ENCODE results near the gene DHODH.

Gene DHODH

GRCh38 chr16:72025404-72026114 lies 17.0 kb downstream of the DHODH start:
- no peak for TF ChIP-seq CTCF (IDR thresholded peaks at IDR 0.05; ENCODE audit: insufficient read depth, low read length, poor library complexity, severe bottlenecking)
- H3K4me3 ChIP-seq (replicated peaks; ENCODE audit: low read depth, low read length) = no peak overlapping the region
- H3K27me3 ChIP-seq (replicated peaks; ENCODE audit: control insufficient read depth, insufficient read depth, low read length) = no peaks in the 10 kb centered on the region
- no peak for DNase-seq (ENCODE audit: extremely low read depth, insufficient read length)
- peaks cover 17% of the 10 kb centered on the region for H3K36me3 ChIP-seq (ENCODE audit: control insufficient read depth, insufficient read depth, low read length)

- no peak for TF ChIP-seq CTCF (IDR thresholded peaks at IDR 0.05; ENCODE audit: insufficient read depth, low read length, poor library complexity, severe bottlenecking)
Measured at GRCh38 chr16:72027669-72028378, 19.3 kb downstream of the DHODH start.

GRCh38 chr16:72029567-72030271 lies 21.2 kb downstream of the DHODH start:
- Histone ChIP-seq H3K4me3 (replicated peaks; ENCODE audit: low read depth, low read length) (no peak overlapping the region), H3K27me3 (replicated peaks; ENCODE audit: control insufficient read depth, insufficient read depth, low read length) (no peaks in the 10 kb centered on the region), H3K36me3 (ENCODE audit: control insufficient read depth, insufficient read depth, low read length) (peaks cover 6% of the 10 kb centered on the region)
- no peak for DNase-seq (ENCODE audit: extremely low read depth, insufficient read length)
- no peak for TF ChIP-seq CTCF (IDR thresholded peaks at IDR 0.05; ENCODE audit: insufficient read depth, low read length, poor library complexity, severe bottlenecking)

More at GRCh38 chr16:72027669-72028378, 19.3 kb downstream of the DHODH start:
- Histone ChIP-seq H3K27me3 (replicated peaks; ENCODE audit: control insufficient read depth, insufficient read depth, low read length) (no peaks in the 10 kb centered on the region), H3K4me3 (replicated peaks; ENCODE audit: low read depth, low read length) (no peak overlapping the region), H3K36me3 (ENCODE audit: control insufficient read depth, insufficient read depth, low read length) (peaks cover 12% of the 10 kb centered on the region)
- DNase-seq (ENCODE audit: extremely low read depth, insufficient read length) = no peak

GRCh38 chr16:72033437-72033836 lies 24.9 kb downstream of the DHODH start:
- Histone ChIP-seq H3K36me3 (ENCODE audit: control insufficient read depth, insufficient read depth, low read length) (no peaks in the 10 kb centered on the region; the same call in 1 of the 2 replicates), H3K27me3 (replicated peaks; ENCODE audit: control insufficient read depth, insufficient read depth, low read length) (no peaks in the 10 kb centered on the region), H3K4me3 (replicated peaks; ENCODE audit: low read depth, low read length) (no peak overlapping the region)
- no peak for TF ChIP-seq CTCF (IDR thresholded peaks at IDR 0.05; ENCODE audit: insufficient read depth, low read length, poor library complexity, severe bottlenecking)
- DNase-seq (ENCODE audit: extremely low read depth, insufficient read length) = no peak

- no peak overlapping the region for H3K4me3 ChIP-seq (replicated peaks; ENCODE audit: low read depth, low read length)
Measured at GRCh38 chr16:72036098-72036497, 27.6 kb downstream of the DHODH start.

More at GRCh38 chr16:72036098-72036497, 27.6 kb downstream of the DHODH start:
- no peaks in the 10 kb centered on the region for H3K36me3 ChIP-seq (ENCODE audit: control insufficient read depth, insufficient read depth, low read length)
- TF ChIP-seq CTCF (IDR thresholded peaks at IDR 0.05; ENCODE audit: insufficient read depth, low read length, poor library complexity, severe bottlenecking) = no peak
- H3K27me3 ChIP-seq (replicated peaks; ENCODE audit: control insufficient read depth, insufficient read depth, low read length) = no peaks in the 10 kb centered on the region
- no peak for DNase-seq (ENCODE audit: extremely low read depth, insufficient read length)

Measured in GM06990 (cell line).